ENCODE measurements around the gene PI4KA.
"Not testable (repeated sequence)": the region's sequence is repeated elsewhere in the genome, so short reads cannot be mapped to it uniquely, and the experiment has no call there.

Gene PI4KA

GRCh38 chr22:20858615-20859416 is at the start of gene PI4KA, which contains the start of gene SNAP29:
Gene PI4KA (minus strand): TSS chr22:20858811. CDS start chr22:20858725, 86 bp downstream.
Gene SNAP29 (plus strand): TSS chr22:20859007. CDS start chr22:20859111, 104 bp downstream.
- peak; percentile 100 for DNase-seq

GRCh38 chr22:20906387-20906767 is 47.8 kb upstream of the PI4KA start:
- DNase-seq, result no peak

DNA sequence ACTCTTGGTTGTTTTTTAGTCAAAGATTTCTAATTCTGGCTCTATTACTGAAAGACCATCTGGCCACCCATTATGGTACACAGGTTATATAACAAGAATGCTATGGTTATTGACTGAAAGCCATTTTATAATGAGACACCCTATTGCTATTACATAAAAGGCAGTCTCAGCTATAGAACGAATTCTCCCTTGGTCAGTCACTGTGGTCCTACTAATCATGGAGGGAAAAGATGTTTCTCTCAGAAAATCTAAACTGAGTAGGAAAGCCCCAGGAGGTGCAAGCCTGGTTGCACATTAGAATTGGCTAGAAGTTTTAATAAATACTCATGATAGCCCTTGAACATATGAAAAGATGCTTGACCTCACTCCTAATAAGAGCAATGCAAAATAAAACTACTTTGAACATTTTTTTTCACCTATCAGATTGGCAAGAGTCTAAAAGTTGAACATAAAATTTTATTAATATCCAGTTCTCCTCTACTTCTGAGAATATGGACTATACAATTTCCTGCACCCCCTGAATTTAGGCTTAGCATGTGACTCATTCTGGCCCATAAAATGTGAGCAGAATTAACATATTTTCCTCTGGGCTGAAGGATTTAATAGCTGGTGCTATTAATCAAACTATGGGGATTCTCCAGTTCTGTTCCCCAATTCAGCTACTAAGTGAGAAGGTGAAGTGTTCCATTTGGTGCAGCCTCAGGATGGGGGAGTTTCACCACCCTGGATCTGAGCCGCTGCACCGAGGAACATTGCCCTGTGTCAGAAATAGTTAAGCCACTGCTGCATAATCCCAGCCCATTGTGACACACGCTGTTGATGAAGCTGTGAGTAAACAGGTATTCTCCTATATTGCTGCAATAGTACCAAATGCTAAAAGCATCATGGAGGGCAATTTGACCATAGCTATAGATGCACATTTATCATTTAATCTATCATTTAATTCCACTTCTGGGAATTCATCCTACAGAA is 47.1 kb upstream of the PI4KA start:
- no peak for DNase-seq

GRCh38 chr22:20904980-20905355 is 46.4 kb upstream of the PI4KA start:
- no peak for DNase-seq

- peak; percentile 68 for DNase-seq
These were observed 45.7 kb upstream of the PI4KA start for GRCh38 chr22:20904008-20904979.

DNA sequence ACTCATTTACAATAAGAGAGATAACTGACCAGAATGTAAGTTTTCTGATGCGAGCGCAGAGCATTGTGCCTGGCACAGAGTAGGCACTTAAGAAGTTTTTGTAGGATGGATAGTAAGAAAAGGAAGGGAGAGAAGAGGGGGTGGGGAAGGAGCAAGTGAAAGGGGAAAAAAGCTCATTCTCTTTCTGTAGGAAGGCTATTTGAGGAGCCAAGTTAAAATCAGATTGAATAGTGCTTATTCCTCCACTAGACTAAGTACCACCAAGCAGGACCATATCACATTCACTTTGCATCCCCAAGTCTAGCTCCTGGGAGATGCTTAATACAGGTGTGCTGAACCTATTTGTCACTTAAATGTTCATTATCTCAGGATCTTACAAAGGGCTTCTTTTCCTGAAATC is 44.5 kb upstream of the PI4KA start:
- DNase-seq, result no peak

DNA sequence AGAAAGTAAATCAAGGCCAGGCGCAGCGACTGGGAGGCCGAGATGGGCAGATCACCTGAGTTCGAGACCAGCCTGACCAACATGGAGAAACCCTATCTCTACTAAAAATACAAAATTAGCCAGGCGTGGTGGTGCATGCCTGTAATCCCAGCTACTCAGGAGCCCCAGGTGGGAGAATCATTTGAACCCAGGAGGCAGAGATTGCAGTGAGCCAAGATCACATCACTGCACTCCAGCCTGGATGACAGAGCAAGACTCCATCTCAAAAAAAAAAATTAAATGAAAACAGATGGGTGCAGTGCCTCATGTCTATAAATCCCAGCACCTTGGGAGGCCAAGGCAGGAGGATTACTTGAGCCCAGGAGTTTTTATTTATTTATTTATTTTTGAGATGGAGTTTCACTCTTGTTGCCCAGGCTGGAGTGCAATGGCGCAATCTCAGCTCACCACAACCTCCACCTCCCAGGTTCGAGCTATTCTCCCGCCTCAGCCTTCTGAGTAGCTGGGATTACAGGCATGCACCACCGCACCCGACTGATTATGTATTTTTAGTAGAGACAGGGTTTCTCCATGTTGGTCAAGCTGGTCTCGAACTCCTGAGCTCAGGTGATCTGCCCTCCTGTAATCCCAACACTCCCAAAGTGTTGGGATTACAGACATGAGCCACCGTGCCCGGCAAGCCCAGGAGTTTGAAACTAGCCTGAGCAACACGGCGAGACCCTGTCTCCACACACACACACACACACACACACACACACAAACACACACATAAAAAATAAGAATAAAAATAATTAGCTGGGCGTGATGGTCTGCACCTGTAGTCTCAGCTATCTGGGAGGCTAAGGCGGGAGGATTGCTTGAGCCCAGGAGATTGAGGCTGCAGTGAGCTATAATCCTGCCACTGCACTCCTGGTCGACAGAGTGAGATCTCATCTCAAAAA is 42.8 kb upstream of the PI4KA start:
- not testable (repeated sequence) for DNase-seq

DNA sequence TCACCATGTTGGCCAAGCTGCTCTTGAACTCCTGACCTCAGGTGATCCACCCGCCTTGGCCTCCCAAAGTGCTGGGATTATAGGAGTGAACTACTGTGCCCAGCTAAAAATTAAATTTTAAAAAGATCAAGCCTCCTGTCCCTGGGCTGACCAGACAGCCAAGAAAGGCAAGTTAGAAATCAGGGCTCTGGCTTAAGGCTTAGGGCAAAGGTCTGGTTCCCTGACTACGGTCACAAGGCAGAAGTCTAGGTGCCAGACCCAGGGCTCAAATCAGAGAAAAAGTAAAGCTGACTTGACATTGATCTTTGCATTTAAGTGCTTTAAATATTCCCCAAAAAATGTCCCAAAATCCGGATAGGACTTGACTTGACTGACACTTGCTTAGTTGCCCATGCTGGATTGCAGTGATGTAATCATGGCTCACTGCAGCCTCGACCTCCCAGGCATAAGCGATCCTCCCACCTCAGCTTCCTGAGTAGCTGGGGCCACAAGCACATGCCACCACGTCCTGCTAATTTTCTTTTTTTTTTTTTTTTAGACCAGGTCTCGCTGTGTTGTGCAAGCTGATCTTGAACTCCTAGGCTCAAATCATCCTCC is 41.3 kb upstream of the PI4KA start:
- no peak for DNase-seq

DNA sequence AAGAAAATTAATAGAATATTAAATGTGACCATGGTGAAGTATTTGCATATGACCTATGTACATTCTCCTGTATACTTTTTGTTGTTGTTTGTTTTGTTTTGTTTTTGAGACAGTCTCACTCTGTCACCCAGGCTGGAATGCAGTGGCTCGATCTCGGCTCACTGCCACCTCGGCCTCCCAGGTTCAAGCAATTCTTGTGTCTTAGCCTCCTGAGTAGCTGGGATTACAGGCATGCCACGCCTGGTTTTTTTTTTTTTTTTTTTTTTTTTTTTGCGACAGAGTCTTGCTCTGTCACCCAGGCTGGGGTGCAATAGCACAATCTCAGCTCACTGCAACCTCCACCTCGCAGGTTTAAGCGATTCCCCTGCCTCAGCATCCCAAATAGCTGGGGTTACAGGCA is 39.1 kb upstream of the PI4KA start:
- not testable (repeated sequence) for DNase-seq

DNA sequence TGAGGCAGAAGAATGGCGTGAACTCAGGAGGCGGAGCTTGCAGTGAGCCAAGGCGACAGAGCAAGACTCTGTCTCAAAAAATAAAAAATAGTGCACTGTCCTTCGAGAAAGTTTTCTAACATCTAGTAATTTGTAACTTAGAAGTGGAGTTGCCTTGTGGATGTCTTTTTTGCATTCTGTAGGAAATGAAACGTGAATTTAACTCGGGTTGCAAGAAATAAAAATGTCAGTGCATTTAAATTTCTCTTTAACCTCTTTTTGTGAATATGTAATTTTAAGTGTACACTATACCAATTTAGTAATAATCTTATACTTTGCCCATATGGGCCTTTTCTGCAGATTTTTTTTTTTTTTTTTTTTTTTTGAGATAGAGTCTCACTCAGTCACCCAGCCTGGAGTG is 32.4 kb upstream of the PI4KA start:
- no peak for DNase-seq

GRCh38 chr22:20889904-20890540 is 31.4 kb upstream of the PI4KA start:
- no peak for DNase-seq

GRCh38 chr22:20889025-20889704 is 30.6 kb upstream of the PI4KA start:
- DNase-seq, result no peak

DNA sequence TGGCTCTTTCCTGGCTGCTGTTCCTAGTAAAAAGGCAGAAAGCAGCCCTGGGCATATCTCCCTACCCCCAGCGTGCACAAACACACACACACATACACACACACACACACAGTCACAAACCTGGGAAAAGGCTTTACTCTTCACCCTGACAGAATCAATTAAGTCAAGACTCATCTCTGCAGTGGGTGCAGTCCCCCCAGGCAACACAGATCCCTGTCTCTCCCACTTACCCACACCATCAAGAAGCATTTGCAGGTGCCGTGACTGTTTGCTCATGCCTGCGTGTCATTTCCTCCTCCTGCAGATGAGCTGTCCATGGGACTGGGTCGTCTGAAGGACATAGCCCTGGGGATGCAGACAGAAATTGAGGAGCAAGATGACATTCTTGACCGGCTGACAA is 28.8 kb upstream of the PI4KA start:
- no peak for DNase-seq

- peak; percentile 99 for DNase-seq
These were observed 27.1 kb upstream of the PI4KA start for GRCh38 chr22:20885557-20886323.

- no peak for DNase-seq
These were observed 26.5 kb upstream of the PI4KA start for GRCh38 chr22:20885017-20885556.

GRCh38 chr22:20884454-20884853 is 25.8 kb upstream of the PI4KA start:
- no peak for DNase-seq

DNA sequence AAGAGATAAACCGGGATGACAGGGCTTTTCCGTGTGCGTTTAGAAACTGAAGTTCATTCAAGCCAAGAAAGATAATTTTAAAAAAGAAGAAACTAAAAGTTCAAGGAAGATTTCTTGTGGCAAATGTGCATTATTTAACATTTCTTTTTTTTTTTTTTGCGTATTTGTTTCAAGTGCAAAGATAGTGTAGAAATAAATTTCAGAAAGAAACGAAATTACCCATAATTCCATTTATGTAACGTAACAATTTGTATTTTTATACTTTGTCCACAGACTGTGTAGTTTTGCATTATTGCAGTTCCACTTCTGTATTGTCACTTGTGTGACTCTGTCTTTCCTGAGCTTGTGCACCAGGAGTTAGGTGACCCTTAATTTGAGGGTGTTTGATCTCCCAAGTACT is 24.2 kb upstream of the PI4KA start:
- no peak for DNase-seq
